ENCODE data around the gene GBP3.
"Not testable (repeated sequence)": the region's sequence is repeated elsewhere in the genome, so short reads cannot be mapped to it uniquely, and the experiment has no call there.

The GBP3 gene

GRCh38 chr1:88985032-88985431 is 37.6 kb downstream of the GBP3 start:
- H3K4me3 ChIP-seq (ENCODE audit: low read depth, low read length): no peak overlapping the region
- TF ChIP-seq, protein P1, sequence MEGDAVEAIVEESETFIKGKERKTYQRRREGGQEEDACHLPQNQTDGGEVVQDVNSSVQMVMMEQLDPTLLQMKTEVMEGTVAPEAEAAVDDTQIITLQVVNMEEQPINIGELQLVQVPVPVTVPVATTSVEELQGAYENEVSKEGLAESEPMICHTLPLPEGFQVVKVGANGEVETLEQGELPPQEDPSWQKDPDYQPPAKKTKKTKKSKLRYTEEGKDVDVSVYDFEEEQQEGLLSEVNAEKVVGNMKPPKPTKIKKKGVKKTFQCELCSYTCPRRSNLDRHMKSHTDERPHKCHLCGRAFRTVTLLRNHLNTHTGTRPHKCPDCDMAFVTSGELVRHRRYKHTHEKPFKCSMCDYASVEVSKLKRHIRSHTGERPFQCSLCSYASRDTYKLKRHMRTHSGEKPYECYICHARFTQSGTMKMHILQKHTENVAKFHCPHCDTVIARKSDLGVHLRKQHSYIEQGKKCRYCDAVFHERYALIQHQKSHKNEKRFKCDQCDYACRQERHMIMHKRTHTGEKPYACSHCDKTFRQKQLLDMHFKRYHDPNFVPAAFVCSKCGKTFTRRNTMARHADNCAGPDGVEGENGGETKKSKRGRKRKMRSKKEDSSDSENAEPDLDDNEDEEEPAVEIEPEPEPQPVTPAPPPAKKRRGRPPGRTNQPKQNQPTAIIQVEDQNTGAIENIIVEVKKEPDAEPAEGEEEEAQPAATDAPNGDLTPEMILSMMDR (IDR thresholded peaks at IDR 0.05; ENCODE audit: low read depth, low read length, missing control alignments): no peak
- peak; percentile 89 for DNase-seq (ENCODE audit: low read depth)
- in situ Hi-C loops (cut with HindIII; ENCODE audit: low sequenced_read_pairs): no loop called here

DNA sequence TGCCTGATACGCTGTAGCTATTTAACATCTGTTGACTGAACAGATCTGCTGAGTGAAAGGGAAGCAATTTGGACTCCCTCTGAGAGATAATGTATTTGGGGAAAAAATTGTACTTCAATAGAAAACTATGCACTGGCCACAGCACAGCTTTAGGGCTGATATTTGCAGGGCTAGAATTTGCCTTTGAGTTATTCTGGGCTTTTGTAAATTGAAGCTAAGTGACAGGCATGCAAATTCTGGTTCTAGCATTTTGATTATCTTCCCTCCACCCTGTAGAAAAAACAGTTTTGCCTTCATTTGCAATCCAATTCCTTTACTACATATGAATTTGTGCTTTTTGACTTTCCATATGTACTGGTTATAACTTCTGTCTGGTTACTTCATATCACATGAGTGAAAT is 38.1 kb downstream of the GBP3 start:
- H3K4me3 ChIP-seq (ENCODE audit: low read depth, low read length): no peak overlapping the region
- no peak for DNase-seq (ENCODE audit: low read depth)
- TF ChIP-seq, protein P1 (IDR thresholded peaks at IDR 0.05; ENCODE audit: low read depth, low read length, missing control alignments): no peak
- in situ Hi-C loops (cut with HindIII; ENCODE audit: low sequenced_read_pairs): no loop called here

- DNase-seq (ENCODE audit: low read depth): peak; percentile 44
- no peak overlapping the region for H3K4me3 ChIP-seq (ENCODE audit: low read depth, low read length)
- in situ Hi-C loops (cut with HindIII; ENCODE audit: low sequenced_read_pairs): no loop called here
- TF ChIP-seq, protein P1 (IDR thresholded peaks at IDR 0.05; ENCODE audit: low read depth, low read length, missing control alignments): peak; percentile 56
These were observed 38.7 kb downstream of the GBP3 start for GRCh38 chr1:88983791-88984559.

GRCh38 chr1:88982055-88982454 is 40.6 kb downstream of the GBP3 start:
- in situ Hi-C loops (cut with HindIII; ENCODE audit: low sequenced_read_pairs): no loop called here
- DNase-seq (ENCODE audit: low read depth): no peak
- H3K4me3 ChIP-seq (ENCODE audit: low read depth, low read length): no peak overlapping the region
- TF ChIP-seq, protein P1 (IDR thresholded peaks at IDR 0.05; ENCODE audit: low read depth, low read length, missing control alignments): no peak

DNA sequence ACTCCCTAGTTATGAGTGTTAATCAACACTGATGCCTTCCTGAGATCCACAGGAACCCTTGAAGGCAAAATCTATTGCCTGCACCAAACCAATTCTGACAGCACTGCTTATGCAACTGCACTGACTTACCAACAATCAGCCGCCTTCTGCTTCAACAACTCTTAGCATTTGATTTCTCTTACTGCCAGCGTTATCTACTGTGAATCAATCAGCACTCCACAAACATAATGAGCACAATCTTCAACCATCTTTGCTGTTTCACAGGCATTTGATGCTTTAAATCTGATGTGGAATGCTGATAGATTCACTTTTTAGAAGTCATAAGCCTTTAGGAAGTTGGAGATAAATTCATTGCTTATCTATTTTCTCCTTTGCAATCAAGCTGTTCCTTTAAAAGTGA is 41.2 kb downstream of the GBP3 start:
- in situ Hi-C loops (cut with HindIII; ENCODE audit: low sequenced_read_pairs); H3K4me3 ChIP-seq (ENCODE audit: low read depth, low read length); DNase-seq (ENCODE audit: low read depth): not testable (repeated sequence)

DNA sequence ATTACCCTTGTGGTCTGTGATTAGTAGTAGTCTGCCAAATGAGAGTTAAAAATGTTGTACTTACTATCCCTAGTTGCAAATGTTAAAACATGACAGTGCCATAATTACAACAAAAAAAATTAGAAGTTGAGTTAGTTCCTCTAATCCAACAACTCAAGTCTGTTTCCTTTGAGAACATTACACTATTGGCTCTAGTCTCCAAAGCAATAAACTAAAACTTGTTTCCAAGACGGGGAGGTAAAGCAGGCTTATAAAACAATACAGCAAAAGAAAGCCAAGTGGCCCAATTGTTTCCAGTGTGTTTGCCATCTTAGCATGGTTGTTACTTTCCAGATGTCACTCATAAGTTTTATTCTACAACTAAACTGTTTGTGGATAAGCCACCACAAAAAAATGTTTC is 41.8 kb downstream of the GBP3 start:
- H3K4me3 ChIP-seq (ENCODE audit: low read depth, low read length): no peak overlapping the region
- TF ChIP-seq, protein P1 (IDR thresholded peaks at IDR 0.05; ENCODE audit: low read depth, low read length, missing control alignments): no peak
- no peak for DNase-seq (ENCODE audit: low read depth)
- in situ Hi-C loops (cut with HindIII; ENCODE audit: low sequenced_read_pairs): no loop called here

DNA sequence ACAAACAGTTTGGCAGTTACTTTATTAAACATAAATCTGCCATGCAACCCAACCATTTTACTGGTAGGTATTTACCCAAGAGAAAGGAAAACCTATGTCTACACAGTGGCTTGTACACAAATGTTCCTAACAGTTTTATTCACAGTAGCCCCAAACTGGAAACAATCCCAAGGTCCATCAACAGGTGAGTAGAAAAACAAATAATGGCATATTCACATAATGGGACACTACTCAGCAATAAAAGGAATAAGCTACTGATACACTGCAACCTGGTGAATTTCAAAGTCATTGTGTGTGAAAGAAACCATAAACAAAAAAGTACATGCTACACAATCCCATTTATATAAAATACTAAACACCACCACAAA is 42.9 kb downstream of the GBP3 start:
- no peak overlapping the region for H3K4me3 ChIP-seq (ENCODE audit: low read depth, low read length)
- in situ Hi-C loops (cut with HindIII; ENCODE audit: low sequenced_read_pairs): no loop called here
- no peak for DNase-seq (ENCODE audit: low read depth)
- TF ChIP-seq, protein P1 (IDR thresholded peaks at IDR 0.05; ENCODE audit: low read depth, low read length, missing control alignments): no peak
